ENCODE data around the gene UBA6. TPM values are rescaled to one million over a fixed set of nuclear protein-coding genes. Genes with fewer than 3 reads are reported as not detected.
"Not testable (repeated sequence)": the region's sequence is repeated elsewhere in the genome, so short reads cannot be mapped to it uniquely, and the experiment has no call there.

UBA6 gene
- total RNA-seq, 2 experiments from 2014 or later, result 116 to 117 TPM

DNA sequence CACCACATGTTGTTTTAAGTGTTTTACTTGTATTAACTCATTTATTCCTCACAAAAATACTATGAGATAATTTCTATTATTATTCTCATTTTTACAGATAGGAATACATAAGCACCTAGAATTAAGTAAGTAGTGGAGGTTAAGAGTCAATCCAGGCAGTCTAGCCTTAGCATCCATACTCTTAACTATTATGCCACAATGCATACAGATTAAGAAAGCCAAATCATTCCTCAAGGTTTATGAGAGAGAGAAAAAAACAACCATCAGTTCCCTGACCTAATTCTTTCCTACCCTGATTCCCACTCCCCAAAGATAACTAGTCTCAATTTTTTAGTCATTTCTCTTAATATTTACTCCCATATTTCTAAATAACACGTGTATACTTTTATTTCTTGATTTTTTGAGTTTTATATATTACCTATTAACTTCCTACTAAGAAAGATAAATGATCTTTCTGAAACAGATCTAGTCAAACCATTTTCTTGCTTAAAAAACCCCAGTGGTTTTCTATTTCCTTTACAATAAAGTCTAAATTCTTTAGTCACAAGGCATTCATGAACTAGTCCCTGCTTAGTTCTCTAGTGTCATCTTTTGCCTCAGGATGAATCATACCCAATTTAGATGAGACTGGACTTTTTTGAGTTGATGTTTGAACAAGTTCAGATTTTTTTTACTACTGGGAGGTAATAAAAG is 16.0 kb downstream of the UBA6 start:
- Mint-ChIP-seq H3K4me1 (peaks cover 44% of the 10 kb centered on the region), H3K27ac (peak overlapping the region; percentile 79), H3K4me3 (no peak overlapping the region), H3K27me3 (no peaks in the 10 kb centered on the region), H3K9me3 (no peaks in the 10 kb centered on the region), H3K36me3 (ENCODE audit: low read depth) (peaks cover 57% of the 10 kb centered on the region)
- CTCF ChIA-PET, result no interaction called here
- DNase-seq, result no peak
- POLR2A ChIA-PET, result no interaction called here

GRCh38 chr4:67682266-67682665 is 18.7 kb downstream of the UBA6 start:
- ChIA-PET CTCF (interaction anchor here (0.9 kb wide), 1 partner anchor 8 kb away, joined by 3 read pairs; no protein-coding TSS in a partner anchor), POLR2A (no interaction called here)
- Mint-ChIP-seq H3K4me3 (no peak overlapping the region), H3K27me3 (no peaks in the 10 kb centered on the region), H3K9me3 (no peaks in the 10 kb centered on the region), H3K4me1 (peaks cover 32% of the 10 kb centered on the region), H3K36me3 (ENCODE audit: low read depth) (peaks cover 52% of the 10 kb centered on the region), H3K27ac (no peak overlapping the region)
- no peak for DNase-seq

GRCh38 chr4:67680581-67681222 is 20.3 kb downstream of the UBA6 start:
- no peak for DNase-seq
- Mint-ChIP-seq H3K4me3 (no peak overlapping the region), H3K36me3 (ENCODE audit: low read depth) (peaks cover 58% of the 10 kb centered on the region), H3K27ac (no peak overlapping the region), H3K27me3 (no peaks in the 10 kb centered on the region), H3K9me3 (no peaks in the 10 kb centered on the region), H3K4me1 (peaks cover 24% of the 10 kb centered on the region)
- ChIA-PET POLR2A (interaction anchor here (1.4 kb wide), 1 partner anchor 135 kb away, joined by 3 read pairs; the partner anchor contains the start of gene CENPC), CTCF (interaction anchor here (1.0 kb wide), 1 partner anchor 9 kb away, joined by 3 read pairs; no protein-coding TSS in a partner anchor)

GRCh38 chr4:67678612-67679011 is 22.3 kb downstream of the UBA6 start:
- peaks cover 65% of the 10 kb centered on the region for H3K36me3 Mint-ChIP-seq (ENCODE audit: low read depth)
- ChIA-PET CTCF (no interaction called here), POLR2A (no interaction called here)
- H3K4me1 Mint-ChIP-seq, result peaks cover 10% of the 10 kb centered on the region
- no peak for DNase-seq
- H3K4me3 Mint-ChIP-seq, result no peak overlapping the region
- H3K9me3 Mint-ChIP-seq, result no peaks in the 10 kb centered on the region
- no peak overlapping the region for H3K27ac Mint-ChIP-seq
- H3K27me3 Mint-ChIP-seq, result no peaks in the 10 kb centered on the region

- H3K27me3 Mint-ChIP-seq, result no peaks in the 10 kb centered on the region
- ChIA-PET CTCF (interaction anchor here (1.2 kb wide), 1 partner anchor 9 kb away, joined by 3 read pairs; no protein-coding TSS in a partner anchor), POLR2A (interaction anchor here (1.6 kb wide), 1 partner anchor 129 kb away, joined by 6 read pairs; the partner anchor contains the start of gene CENPC)
- H3K36me3 Mint-ChIP-seq (ENCODE audit: low read depth), result peaks cover 72% of the 10 kb centered on the region
- no peaks in the 10 kb centered on the region for H3K4me1 Mint-ChIP-seq
- DNase-seq, result no peak
- H3K9me3 Mint-ChIP-seq, result no peaks in the 10 kb centered on the region
- no peak overlapping the region for H3K27ac Mint-ChIP-seq
- no peak overlapping the region for H3K4me3 Mint-ChIP-seq
Observed at GRCh38 chr4:67674098-67674497, 26.9 kb downstream of the UBA6 start.

GRCh38 chr4:67668315-67668714 is 32.6 kb downstream of the UBA6 start:
- CTCF ChIA-PET, result no interaction called here
- no peaks in the 10 kb centered on the region for H3K27me3 Mint-ChIP-seq
- no peaks in the 10 kb centered on the region for H3K9me3 Mint-ChIP-seq
- H3K36me3 Mint-ChIP-seq (ENCODE audit: low read depth), result peaks cover 67% of the 10 kb centered on the region
- H3K4me1 Mint-ChIP-seq, result no peaks in the 10 kb centered on the region
- DNase-seq, result no peak
- no peak overlapping the region for H3K4me3 Mint-ChIP-seq
- POLR2A ChIA-PET, result no interaction called here
- no peak overlapping the region for H3K27ac Mint-ChIP-seq

GRCh38 chr4:67660418-67660817 is 40.5 kb downstream of the UBA6 start:
- ChIA-PET CTCF (no interaction called here), POLR2A (interaction anchor here (0.9 kb wide), 1 partner anchor 41 kb away, joined by 3 read pairs; no protein-coding TSS in a partner anchor)
- H3K36me3 Mint-ChIP-seq (ENCODE audit: low read depth), result peaks cover 82% of the 10 kb centered on the region
- no peak for DNase-seq
- no peak overlapping the region for H3K4me3 Mint-ChIP-seq
- H3K9me3 Mint-ChIP-seq, result peaks cover 28% of the 10 kb centered on the region
- peaks cover 14% of the 10 kb centered on the region for H3K4me1 Mint-ChIP-seq
- no peak overlapping the region for H3K27ac Mint-ChIP-seq
- H3K27me3 Mint-ChIP-seq, result no peaks in the 10 kb centered on the region

DNA sequence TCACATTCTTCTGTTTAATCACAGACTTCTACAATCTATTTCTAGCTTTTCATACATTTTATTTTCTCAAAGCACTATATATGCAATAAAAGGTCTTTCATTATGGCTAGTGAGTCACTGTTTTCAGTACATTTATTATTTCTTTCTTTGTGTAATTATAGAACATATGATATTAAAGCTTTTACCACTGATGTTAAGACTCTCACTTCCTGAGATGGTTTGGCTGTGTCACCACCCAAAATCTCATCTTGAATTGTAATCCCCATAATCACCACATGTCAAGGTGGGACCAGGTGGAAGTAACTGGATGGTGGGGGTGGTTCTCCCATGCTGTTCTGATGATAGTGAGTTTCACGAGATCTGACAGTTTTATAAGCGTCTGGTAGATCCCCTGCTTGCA is 41.9 kb downstream of the UBA6 start:
- peaks cover 32% of the 10 kb centered on the region for H3K9me3 Mint-ChIP-seq
- no peak overlapping the region for H3K27ac Mint-ChIP-seq
- H3K4me1 Mint-ChIP-seq, result peaks cover 14% of the 10 kb centered on the region
- POLR2A ChIA-PET, result no interaction called here
- no peaks in the 10 kb centered on the region for H3K27me3 Mint-ChIP-seq
- DNase-seq, result no peak
- peaks cover 89% of the 10 kb centered on the region for H3K36me3 Mint-ChIP-seq (ENCODE audit: low read depth)
- CTCF ChIA-PET, result no interaction called here
- no peak overlapping the region for H3K4me3 Mint-ChIP-seq

DNA sequence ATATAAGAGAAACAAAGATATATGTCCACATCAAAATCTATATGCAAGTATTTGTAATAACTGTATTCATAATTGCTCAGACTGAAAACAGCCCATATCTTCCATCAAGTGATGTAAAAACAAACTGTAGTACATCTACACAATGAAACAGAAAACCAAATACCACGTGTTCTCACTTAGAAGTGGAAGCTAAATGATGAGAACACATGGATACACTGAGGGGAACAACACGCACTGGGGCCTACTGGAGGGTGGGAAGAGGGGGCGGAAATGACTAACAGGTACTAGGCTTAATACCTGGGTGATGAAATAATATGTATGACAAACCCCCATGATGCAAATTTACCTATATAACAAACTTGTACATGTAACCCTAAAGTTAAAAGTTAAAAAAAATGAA is 42.7 kb downstream of the UBA6 start:
- ChIA-PET CTCF (no interaction called here), POLR2A (no interaction called here)
- Mint-ChIP-seq H3K27ac (no peak overlapping the region), H3K27me3 (no peaks in the 10 kb centered on the region), H3K4me1 (peaks cover 14% of the 10 kb centered on the region), H3K4me3 (no peak overlapping the region), H3K36me3 (ENCODE audit: low read depth) (peaks cover 90% of the 10 kb centered on the region), H3K9me3 (peaks cover 36% of the 10 kb centered on the region)
- no peak for DNase-seq

GRCh38 chr4:67651536-67651935 is 49.4 kb downstream of the UBA6 start:
- Mint-ChIP-seq H3K36me3 (ENCODE audit: low read depth) (peaks cover 64% of the 10 kb centered on the region), H3K9me3 (peaks cover 10% of the 10 kb centered on the region), H3K4me1 (no peaks in the 10 kb centered on the region), H3K4me3 (no peak overlapping the region), H3K27ac (no peak overlapping the region), H3K27me3 (no peaks in the 10 kb centered on the region)
- no peak for DNase-seq
- ChIA-PET POLR2A (no interaction called here), CTCF (interaction anchor here (1.7 kb wide), 1 partner anchor 48 kb away, joined by 5 read pairs; no protein-coding TSS in a partner anchor)

- H3K27me3 Mint-ChIP-seq, result no peaks in the 10 kb centered on the region
- DNase-seq, result no peak
- ChIA-PET CTCF (no interaction called here), POLR2A (no interaction called here)
- peaks cover 2% of the 10 kb centered on the region for H3K9me3 Mint-ChIP-seq
- peaks cover 47% of the 10 kb centered on the region for H3K36me3 Mint-ChIP-seq (ENCODE audit: low read depth)
- H3K4me1 Mint-ChIP-seq, result no peaks in the 10 kb centered on the region
- no peak overlapping the region for H3K27ac Mint-ChIP-seq
- no peak overlapping the region for H3K4me3 Mint-ChIP-seq
Observed at GRCh38 chr4:67638136-67638535, 62.8 kb downstream of the UBA6 start.

DNA sequence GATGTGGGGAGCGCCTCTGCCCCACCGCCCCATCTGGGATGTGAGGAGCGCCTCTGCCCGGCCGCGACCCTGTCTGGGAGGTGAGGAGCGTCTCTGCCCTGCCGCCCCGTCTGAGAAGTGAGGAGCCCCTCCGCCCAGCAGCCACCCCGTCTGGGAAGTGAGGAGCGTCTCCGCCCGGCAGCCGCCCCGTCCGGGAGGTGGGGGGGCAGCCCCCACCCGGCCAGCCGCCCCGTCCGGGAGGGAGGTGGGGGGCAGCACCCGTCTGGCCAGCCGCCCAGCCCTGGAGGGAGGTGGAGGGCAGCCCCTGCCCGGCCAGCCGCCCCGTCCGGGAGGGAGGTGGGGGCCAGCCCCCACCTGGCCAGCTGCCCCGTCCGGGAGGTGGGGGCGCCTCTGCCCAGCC is 64.0 kb downstream of the UBA6 start:
- H3K9me3 Mint-ChIP-seq, POLR2A ChIA-PET, H3K27me3 Mint-ChIP-seq, H3K4me3 Mint-ChIP-seq, H3K27ac Mint-ChIP-seq, H3K4me1 Mint-ChIP-seq, DNase-seq, CTCF ChIA-PET: not testable (repeated sequence)
- peaks cover 58% of the 10 kb centered on the region for H3K36me3 Mint-ChIP-seq (ENCODE audit: low read depth)

GRCh38 chr4:67635331-67635730 is 65.6 kb downstream of the UBA6 start:
- DNase-seq, result no peak
- no peaks in the 10 kb centered on the region for H3K4me1 Mint-ChIP-seq
- peaks cover 2% of the 10 kb centered on the region for H3K9me3 Mint-ChIP-seq
- H3K27ac Mint-ChIP-seq, result no peak overlapping the region
- POLR2A ChIA-PET, result no interaction called here
- H3K36me3 Mint-ChIP-seq (ENCODE audit: low read depth), result peaks cover 59% of the 10 kb centered on the region
- H3K4me3 Mint-ChIP-seq, result no peak overlapping the region
- CTCF ChIA-PET, result no interaction called here
- no peaks in the 10 kb centered on the region for H3K27me3 Mint-ChIP-seq

DNA sequence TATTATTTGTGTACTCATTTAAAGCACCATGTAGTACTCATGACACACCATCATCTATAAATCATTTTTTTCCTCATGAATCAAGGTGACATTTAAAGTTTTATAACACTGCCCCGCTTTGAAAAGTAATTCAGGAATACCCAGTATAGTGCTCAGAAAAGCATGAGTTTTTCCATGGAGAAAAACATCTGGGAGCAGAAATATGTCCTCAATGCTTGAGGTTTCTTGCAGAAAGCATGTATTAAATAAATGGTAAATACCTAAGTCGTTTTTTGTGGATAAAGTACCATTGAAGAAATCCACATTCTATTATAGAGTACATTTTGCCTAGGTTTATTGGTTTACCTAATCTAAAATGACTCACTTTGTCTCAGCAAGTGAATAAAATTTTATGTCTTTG is 66.2 kb downstream of the UBA6 start:
- peaks cover 56% of the 10 kb centered on the region for H3K36me3 Mint-ChIP-seq (ENCODE audit: low read depth)
- no peaks in the 10 kb centered on the region for H3K4me1 Mint-ChIP-seq
- ChIA-PET POLR2A (no interaction called here), CTCF (interaction anchor here (0.5 kb wide), 1 partner anchor 589 kb away, joined by 3 read pairs; no protein-coding TSS in a partner anchor)
- no peak overlapping the region for H3K27ac Mint-ChIP-seq
- H3K27me3 Mint-ChIP-seq, result no peaks in the 10 kb centered on the region
- H3K9me3 Mint-ChIP-seq, result peaks cover 2% of the 10 kb centered on the region
- no peak overlapping the region for H3K4me3 Mint-ChIP-seq
- no peak for DNase-seq
